ENCODE measurements around the gene KLHDC1.

Gene KLHDC1

DNA sequence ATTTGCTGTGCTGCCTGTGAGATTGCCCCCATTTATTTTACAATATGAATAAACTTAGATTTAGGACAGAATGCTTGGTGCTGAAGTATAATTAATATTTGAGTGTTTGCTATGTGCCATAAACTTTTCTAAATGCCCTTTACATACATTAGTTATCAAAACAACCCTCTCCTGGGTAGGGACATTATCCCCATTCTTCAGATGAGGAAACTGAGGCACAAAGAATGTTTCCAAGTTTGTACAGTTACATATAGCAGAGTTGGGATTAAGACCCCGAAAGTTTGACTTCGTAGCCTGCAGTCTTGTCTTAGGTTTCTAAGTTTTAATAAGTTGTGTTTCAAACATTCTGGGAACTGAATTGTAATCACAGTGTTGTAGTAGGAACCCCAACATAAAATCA, 93.4 kb downstream of the KLHDC1 start:
- in situ Hi-C loops (cut with MboI; ENCODE audit: low pct_unique_long_range_greater_than_20kb, low sequenced_read_pairs, unreplicated experiment): no loop called here
- TF ChIP-seq, protein P1, sequence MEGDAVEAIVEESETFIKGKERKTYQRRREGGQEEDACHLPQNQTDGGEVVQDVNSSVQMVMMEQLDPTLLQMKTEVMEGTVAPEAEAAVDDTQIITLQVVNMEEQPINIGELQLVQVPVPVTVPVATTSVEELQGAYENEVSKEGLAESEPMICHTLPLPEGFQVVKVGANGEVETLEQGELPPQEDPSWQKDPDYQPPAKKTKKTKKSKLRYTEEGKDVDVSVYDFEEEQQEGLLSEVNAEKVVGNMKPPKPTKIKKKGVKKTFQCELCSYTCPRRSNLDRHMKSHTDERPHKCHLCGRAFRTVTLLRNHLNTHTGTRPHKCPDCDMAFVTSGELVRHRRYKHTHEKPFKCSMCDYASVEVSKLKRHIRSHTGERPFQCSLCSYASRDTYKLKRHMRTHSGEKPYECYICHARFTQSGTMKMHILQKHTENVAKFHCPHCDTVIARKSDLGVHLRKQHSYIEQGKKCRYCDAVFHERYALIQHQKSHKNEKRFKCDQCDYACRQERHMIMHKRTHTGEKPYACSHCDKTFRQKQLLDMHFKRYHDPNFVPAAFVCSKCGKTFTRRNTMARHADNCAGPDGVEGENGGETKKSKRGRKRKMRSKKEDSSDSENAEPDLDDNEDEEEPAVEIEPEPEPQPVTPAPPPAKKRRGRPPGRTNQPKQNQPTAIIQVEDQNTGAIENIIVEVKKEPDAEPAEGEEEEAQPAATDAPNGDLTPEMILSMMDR (IDR thresholded peaks at IDR 0.05; ENCODE audit: extremely low read depth, insufficient read depth, missing control alignments): no peak
- no peak for DNase-seq (ENCODE audit: low spot score)

- in situ Hi-C loops (cut with MboI; ENCODE audit: low pct_unique_long_range_greater_than_20kb, low sequenced_read_pairs, unreplicated experiment): no loop called here
- no peak for DNase-seq (ENCODE audit: low spot score)
- TF ChIP-seq, protein P1 (IDR thresholded peaks at IDR 0.05; ENCODE audit: extremely low read depth, insufficient read depth, missing control alignments): no peak
These were observed 99.7 kb downstream of the KLHDC1 start for GRCh38 chr14:49792618-49793017.

- in situ Hi-C loops (cut with MboI; ENCODE audit: low pct_unique_long_range_greater_than_20kb, low sequenced_read_pairs, unreplicated experiment): no loop called here
- DNase-seq (ENCODE audit: low spot score): no peak
- TF ChIP-seq, protein P1 (IDR thresholded peaks at IDR 0.05; ENCODE audit: extremely low read depth, insufficient read depth, missing control alignments): no peak
These were observed 103.1 kb downstream of the KLHDC1 start for GRCh38 chr14:49796025-49796424.

Data from GM13977 (cell line).